ENCODE data around the gene MTRF1. TPM values are rescaled to one million over a fixed set of nuclear protein-coding genes. Genes with fewer than 3 reads are reported as not detected.

Gene MTRF1
- total RNA-seq, 2 donors from 2014 or later = 11.9 to 14.0 TPM

DNA sequence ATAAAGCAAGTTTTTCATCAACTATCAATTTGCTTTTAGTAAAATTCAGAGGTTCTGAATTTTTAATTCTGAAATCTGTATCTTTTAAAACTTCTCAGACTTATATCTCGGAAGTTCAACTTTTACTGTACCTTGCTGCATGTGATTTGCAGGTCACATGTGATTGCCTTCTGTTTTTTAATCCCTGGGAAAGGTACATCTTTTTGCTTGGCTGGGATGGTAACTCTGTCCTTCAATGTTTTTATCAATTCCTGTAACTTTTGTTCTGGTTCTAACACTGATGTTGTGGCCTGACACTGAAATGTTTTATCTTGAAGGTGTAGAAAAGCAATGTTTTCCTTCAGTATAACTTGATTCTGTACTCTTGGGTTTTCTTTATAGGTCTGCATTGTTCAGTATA lies 31.5 kb upstream of the MTRF1 start:
- Histone ChIP-seq H3K36me3 (replicated peaks in 1 of 2; ENCODE audit: insufficient read depth in 1 of 2, low read depth in 2 of 2) (no peaks in the 10 kb centered on the region), H3K4me3 (no peak overlapping the region), H3K27ac (peak overlapping the region in 2 of 4 donors; percentile 42 to 54), H3K9me3 (no peaks in the 10 kb centered on the region), H3K4me1 (peaks cover 25% of the 10 kb centered on the region), H3K27me3 (no peaks in the 10 kb centered on the region)
- DNase-seq = peak in 1 of 4 donors; percentile 19
- ATAC-seq = peak; percentile 70
- intact Hi-C loops (cut with DNase I) = no loop called here
- WGBS, 2 donors = 31 to 43% methylated on average over 1 of the region's 1 CpG
- TF ChIP-seq POLR2A (IDR thresholded peaks at IDR 0.05) (no peak), CTCF (IDR thresholded peaks at IDR 0.05) (no peak)

GRCh38 chr13:41293272-41293671 lies 29.9 kb upstream of the MTRF1 start:
- no peaks in the 10 kb centered on the region for H3K9me3 ChIP-seq
- H3K27ac ChIP-seq = no peak overlapping the region
- ATAC-seq (no peak), DNase-seq (no peak)
- intact Hi-C loops (cut with DNase I) = no loop called here
- peaks cover 25% of the 10 kb centered on the region for H3K4me1 ChIP-seq
- 72 to 85% methylated on average over 1 of the region's 1 CpG for WGBS, 2 donors
- no peaks in the 10 kb centered on the region for H3K36me3 ChIP-seq (replicated peaks in 1 of 2; ENCODE audit: insufficient read depth in 1 of 2, low read depth in 2 of 2)
- TF ChIP-seq CTCF (IDR thresholded peaks at IDR 0.05) (no peak), POLR2A (IDR thresholded peaks at IDR 0.05) (no peak)
- H3K4me3 ChIP-seq = no peak overlapping the region
- H3K27me3 ChIP-seq = no peaks in the 10 kb centered on the region

- WGBS, 2 donors = 41 to 45% methylated on average over 7 of the region's 7 CpGs
- H3K4me1 ChIP-seq = peaks cover 24% of the 10 kb centered on the region
- intact Hi-C loops (cut with DNase I) = no loop called here
- H3K9me3 ChIP-seq = no peaks in the 10 kb centered on the region
- no peaks in the 10 kb centered on the region for H3K36me3 ChIP-seq (replicated peaks in 1 of 2; ENCODE audit: insufficient read depth in 1 of 2, low read depth in 2 of 2)
- no peaks in the 10 kb centered on the region for H3K27me3 ChIP-seq
- H3K27ac ChIP-seq = peak overlapping the region in 3 of 4 donors; percentile 33 to 56 (median 46)
- ATAC-seq (peak; percentile 31), DNase-seq (no peak)
- TF ChIP-seq POLR2A (IDR thresholded peaks at IDR 0.05) (no peak), CTCF (IDR thresholded peaks at IDR 0.05) (no peak)
- no peak overlapping the region for H3K4me3 ChIP-seq
Observed at GRCh38 chr13:41291246-41291645, 27.9 kb upstream of the MTRF1 start.

DNA sequence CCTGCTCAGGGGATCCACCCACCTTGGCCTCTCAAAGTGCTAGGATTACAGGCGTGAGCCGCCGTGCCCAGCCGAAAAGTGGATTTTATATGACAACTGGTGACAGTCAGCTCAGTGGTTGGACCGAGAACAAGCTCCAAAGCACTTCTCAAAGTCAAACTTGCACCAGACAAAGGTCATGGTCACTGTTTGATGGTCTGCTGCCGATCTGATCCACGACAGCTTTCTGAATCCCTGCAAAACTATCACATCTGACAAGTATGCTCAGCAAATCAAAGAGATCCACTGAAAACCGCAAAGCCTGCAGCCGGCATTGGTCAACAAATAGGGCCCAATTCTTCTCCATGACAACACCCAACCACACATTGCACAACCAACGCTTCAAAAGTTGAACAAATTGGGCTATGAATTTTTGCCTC lies 26.1 kb upstream of the MTRF1 start:
- H3K9me3 ChIP-seq = no peaks in the 10 kb centered on the region
- no peaks in the 10 kb centered on the region for H3K36me3 ChIP-seq (replicated peaks in 1 of 2; ENCODE audit: insufficient read depth in 1 of 2, low read depth in 2 of 2)
- intact Hi-C loops (cut with DNase I) = no loop called here
- H3K4me3 ChIP-seq = no peak overlapping the region
- WGBS, 2 donors = 72 to 79% methylated on average over 5 to 10 of the region's 10 CpGs
- TF ChIP-seq CTCF (IDR thresholded peaks at IDR 0.05) = no peak
- no peak for TF ChIP-seq POLR2A (IDR thresholded peaks at IDR 0.05)
- peaks cover 13% of the 10 kb centered on the region for H3K4me1 ChIP-seq
- no peak overlapping the region for H3K27ac ChIP-seq
- DNase-seq (no peak), ATAC-seq (no peak)
- H3K27me3 ChIP-seq = no peaks in the 10 kb centered on the region

DNA sequence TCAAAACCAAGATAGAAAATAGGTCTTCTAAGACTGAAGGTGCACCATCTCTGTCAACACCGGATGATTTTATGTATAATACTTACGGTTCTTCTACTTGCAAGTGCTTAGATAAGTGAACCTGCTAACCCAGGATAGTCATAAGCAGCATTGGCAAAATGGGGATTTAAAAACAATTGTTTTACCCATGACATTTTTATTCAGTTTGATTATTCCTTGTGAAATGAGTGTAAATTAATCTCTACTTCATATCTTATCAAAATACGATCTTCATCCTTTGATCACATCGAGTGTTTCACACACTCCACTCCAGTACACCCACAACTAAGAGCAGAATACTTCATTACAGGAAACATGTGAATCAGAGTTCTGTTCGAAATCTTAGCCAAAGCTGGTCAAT lies 23.0 kb upstream of the MTRF1 start:
- no peak for ATAC-seq
- WGBS, 2 donors = 78 to 85% methylated on average over 5 of the region's 5 CpGs

More for the DNA sequence above, 23.0 kb upstream of the MTRF1 start:
- no peak overlapping the region for H3K27ac ChIP-seq
- no peaks in the 10 kb centered on the region for H3K36me3 ChIP-seq (replicated peaks in 1 of 2; ENCODE audit: insufficient read depth in 1 of 2, low read depth in 2 of 2)
- peaks cover 10% of the 10 kb centered on the region for H3K4me1 ChIP-seq
- no peaks in the 10 kb centered on the region for H3K9me3 ChIP-seq
- intact Hi-C loops (cut with DNase I) = no loop called here
- no peak overlapping the region for H3K4me3 ChIP-seq
- TF ChIP-seq POLR2A (IDR thresholded peaks at IDR 0.05) (no peak), CTCF (IDR thresholded peaks at IDR 0.05) (no peak)
- H3K27me3 ChIP-seq = no peaks in the 10 kb centered on the region
- no peak for DNase-seq

Measured in body of pancreas (tissue), 4 donors.